Mammary epithelial cell (primary cell): ENCODE measurements around the gene ABCG2.

Experiments
- EZH2 ChIP-seq: IDR thresholded peaks from 2 replicates; pipeline ENCODE4 v1.6.1; 2012; ENCODE audit warnings: low read length, inconsistent platforms, borderline replicate concordance
- TF ChIP-seq, protein P1 (sequence below), 2 donors: IDR thresholded peaks in 1 of 2; conservative IDR thresholded peaks in 1 of 2; 2 replicates each; pipeline ENCODE4 v1.5.1; 2011 to 2012; ENCODE audit warnings: inconsistent platforms in 2 of 2, low read length in 2 of 2, mild to moderate bottlenecking in 2 of 2, control low read depth in 1 of 2, low read depth in 1 of 2; ENCODE audit not compliant: insufficient read depth in 1 of 2; ENCODE audit errors: extremely low read depth in 1 of 2

DNA sequence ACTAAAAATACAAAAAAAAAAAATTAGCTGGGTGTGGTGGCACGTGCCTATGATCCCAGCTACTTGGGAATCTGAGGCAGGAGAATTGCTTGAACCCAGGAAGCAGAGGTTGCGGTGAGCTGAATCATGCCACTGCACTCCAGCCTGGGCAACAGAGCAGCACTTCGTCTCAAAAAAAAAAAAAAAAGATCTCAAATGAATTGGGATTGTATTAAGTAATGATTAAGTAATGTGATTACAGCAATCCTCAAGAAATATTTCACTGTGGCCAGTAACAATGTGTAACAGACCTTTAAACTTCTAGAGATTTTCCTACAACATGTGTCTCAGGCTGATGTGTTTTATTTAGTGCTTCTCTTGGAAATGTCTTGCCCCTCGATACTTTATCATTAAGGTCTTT is 104.2 kb downstream of the ABCG2 start:
- TF ChIP-seq, protein P1, sequence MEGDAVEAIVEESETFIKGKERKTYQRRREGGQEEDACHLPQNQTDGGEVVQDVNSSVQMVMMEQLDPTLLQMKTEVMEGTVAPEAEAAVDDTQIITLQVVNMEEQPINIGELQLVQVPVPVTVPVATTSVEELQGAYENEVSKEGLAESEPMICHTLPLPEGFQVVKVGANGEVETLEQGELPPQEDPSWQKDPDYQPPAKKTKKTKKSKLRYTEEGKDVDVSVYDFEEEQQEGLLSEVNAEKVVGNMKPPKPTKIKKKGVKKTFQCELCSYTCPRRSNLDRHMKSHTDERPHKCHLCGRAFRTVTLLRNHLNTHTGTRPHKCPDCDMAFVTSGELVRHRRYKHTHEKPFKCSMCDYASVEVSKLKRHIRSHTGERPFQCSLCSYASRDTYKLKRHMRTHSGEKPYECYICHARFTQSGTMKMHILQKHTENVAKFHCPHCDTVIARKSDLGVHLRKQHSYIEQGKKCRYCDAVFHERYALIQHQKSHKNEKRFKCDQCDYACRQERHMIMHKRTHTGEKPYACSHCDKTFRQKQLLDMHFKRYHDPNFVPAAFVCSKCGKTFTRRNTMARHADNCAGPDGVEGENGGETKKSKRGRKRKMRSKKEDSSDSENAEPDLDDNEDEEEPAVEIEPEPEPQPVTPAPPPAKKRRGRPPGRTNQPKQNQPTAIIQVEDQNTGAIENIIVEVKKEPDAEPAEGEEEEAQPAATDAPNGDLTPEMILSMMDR (conservative IDR thresholded peaks at IDR 0.05 in 1 of 2, IDR thresholded peaks at IDR 0.05 in 1 of 2; ENCODE audit: extremely low read depth in 1 of 2, insufficient read depth in 1 of 2, low read depth in 1 of 2, low read length in 2 of 2): no peak
- TF ChIP-seq EZH2: no peak
